HuH-7 (cell line): ENCODE data around the gene RNASE12.
"Not testable (repeated sequence)": the region's sequence is repeated elsewhere in the genome, so short reads cannot be mapped to it uniquely, and the experiment has no call there.

Experiments
- DNase-seq: peaks from one replicate; pipeline ENCODE4 v3.0.0; 2011; ENCODE audit warnings: low spot score

Gene RNASE12

GRCh38 chr14:20578784-20579502, 12.2 kb downstream of the RNASE12 start:
- no peak for DNase-seq

DNA sequence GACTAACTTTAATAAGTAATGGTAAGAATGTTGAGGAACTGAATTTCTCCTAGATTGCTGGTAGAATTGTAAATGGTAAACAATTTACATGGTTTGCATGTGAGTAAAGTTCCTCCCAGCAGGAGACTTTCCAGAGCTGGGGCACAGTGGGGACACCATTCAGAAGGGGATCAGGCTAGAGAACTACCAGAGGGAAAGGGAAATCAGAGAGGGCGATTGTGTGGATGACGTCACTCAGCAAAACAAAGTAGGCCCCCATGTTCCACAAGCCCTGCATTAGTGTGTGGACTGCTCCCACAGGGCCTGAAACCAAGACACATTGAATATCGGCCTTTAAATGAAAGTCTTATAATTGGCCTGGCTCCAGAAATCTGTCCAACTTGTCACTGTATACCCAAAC, 12.9 kb downstream of the RNASE12 start:
- DNase-seq = no peak

- DNase-seq = not testable (repeated sequence)
Observed at GRCh38 chr14:20572382-20572990, 18.7 kb downstream of the RNASE12 start.

GRCh38 chr14:20570720-20571119, 20.5 kb downstream of the RNASE12 start:
- DNase-seq = not testable (repeated sequence)

- DNase-seq = not testable (repeated sequence)
Observed at GRCh38 chr14:20569865-20570264, 21.3 kb downstream of the RNASE12 start.

DNA sequence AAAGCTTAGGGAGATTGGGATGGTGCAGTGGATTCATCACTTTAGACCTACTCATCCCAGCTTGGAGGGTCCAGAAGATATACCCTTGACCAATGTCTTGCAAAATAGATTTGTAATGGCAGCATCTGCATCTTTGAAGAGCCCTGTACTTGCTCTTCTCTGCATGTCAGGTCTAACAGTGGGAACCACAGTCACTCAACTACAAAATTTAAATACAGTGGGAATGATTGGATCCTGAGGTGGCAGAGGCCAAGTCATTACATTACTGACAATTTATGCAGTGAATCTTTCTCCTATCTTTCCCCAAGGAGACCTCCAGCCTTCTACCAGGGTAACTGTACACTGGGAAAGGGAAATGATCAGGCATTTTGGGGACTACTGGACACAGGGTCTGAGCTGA, 22.1 kb downstream of the RNASE12 start:
- no peak for DNase-seq

DNA sequence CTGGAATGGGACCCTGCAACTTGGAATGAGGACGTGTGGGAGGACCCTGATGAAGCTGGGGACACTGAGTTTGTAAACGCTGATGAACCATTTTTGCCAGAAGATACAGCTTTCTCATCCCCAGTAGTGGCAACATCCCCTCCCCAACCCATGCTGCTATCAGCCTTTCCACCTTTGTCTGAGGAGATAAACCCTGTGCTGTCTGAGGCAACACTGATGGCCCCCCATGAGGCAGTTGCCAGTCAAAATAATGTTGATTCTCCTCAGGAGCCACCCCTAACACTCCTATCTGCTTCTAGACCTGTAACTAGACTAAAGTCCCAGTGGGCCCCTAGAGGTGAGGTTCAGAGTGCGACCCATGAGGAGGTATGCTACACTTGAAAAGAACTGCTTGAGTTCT, 22.8 kb downstream of the RNASE12 start:
- no peak for DNase-seq

DNA sequence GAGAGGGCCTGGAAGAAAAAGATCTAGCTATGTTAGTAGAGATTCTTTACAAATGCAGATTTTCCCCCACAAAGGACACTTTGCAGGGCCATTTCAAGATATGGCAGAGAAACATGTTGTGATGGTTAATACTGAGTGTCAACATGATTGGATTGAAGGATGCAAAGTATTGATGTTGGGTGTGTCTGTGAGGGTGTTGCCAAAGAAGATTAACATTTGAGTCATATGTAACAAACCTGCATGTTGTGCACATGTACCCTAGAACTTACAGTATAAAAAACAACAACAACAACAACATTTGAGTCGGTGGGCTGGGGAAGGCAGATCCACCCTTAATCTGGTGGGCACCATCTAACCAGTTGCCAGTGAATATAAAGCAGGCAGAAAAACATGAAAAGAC, 24.0 kb downstream of the RNASE12 start:
- DNase-seq = not testable (repeated sequence)

DNA sequence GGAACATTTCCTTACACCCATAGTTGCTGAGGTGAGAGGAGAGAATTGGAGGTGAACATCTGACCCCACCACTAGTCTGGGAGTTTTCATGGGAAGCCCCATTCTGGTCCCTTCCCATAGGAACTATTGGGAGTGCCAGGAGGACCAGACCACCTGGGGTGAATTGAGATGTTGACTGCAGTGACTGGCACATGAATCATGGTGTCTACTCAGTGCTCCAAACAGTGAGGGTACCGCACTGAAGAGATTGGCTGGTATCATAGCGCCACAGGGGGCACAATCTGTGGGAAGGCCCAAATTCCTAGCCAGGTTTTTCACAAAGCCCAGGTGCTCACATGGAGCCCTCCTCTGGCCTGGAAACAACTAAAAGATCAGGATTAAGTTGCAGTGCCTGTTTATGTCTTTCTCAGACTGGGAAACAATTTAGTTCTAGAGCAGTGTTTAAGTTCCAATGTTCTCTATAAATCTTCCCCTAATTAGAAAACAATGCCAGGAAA, 26.6 kb downstream of the RNASE12 start:
- no peak for DNase-seq

- no peak for DNase-seq
Observed at GRCh38 chr14:20563971-20564370, 27.2 kb downstream of the RNASE12 start.

- DNase-seq = no peak
Observed at GRCh38 chr14:20560961-20561360, 30.2 kb downstream of the RNASE12 start, which contains the start of gene RNASE9. TSS of gene RNASE9 (minus strand) at chr14:20561047.

GRCh38 chr14:20559461-20559904, 31.7 kb downstream of the RNASE12 start:
- no peak for DNase-seq

DNA sequence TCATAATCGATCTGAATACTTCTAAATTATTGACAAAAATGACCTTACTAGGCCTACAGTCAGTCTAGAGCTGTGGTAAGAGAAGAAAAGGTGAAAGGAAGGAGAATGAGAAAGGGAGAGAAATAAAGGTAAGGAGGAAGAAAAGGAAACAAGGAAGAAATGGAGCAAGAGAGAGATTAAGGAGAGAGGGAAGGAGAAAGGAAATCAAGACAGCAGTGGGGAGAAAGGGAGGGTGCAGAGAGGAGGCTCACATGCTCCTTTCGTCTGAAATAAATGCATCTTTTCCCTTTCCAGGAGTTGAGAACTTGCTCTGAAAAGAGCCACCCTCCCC, 34.0 kb downstream of the RNASE12 start:
- no peak for DNase-seq

DNA sequence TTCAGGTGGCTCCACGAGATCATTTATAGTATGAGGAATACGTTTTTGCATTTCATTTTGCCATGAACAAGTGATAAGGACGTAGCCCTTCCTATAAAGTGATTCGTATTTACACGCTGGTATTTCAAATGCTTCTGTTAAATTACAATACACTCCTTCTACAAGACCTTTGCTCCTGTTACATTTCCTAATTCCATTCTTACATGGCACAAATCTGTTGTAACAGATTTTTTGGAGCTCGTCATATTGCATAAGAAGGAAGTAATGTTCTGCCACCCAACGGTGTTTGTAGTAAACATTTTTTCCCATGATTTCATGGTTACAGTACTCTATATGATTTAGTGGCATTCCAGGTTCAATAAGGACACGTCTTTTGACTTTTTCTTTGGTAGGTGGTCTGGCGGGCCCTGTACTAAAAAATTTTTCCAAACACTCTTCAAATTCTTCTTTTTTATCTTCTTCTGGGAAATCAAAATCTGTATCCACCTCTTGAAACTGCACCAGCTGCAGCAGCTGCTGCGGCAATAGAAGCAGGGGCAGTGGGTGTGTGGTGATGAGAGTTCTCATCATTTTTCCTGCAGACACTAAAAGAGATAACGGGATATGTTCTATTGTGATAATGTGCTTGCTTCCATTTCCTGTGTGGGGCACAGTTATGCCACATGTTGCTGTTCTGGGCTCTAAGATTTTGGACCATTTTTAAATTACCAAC, 34.5 kb downstream of the RNASE12 start:
- no peak for DNase-seq

GRCh38 chr14:20555845-20556244, 35.3 kb downstream of the RNASE12 start:
- DNase-seq = no peak

GRCh38 chr14:20553024-20553423, 38.2 kb downstream of the RNASE12 start:
- no peak for DNase-seq

- DNase-seq = no peak
Observed at GRCh38 chr14:20551606-20552005, 39.6 kb downstream of the RNASE12 start.

DNA sequence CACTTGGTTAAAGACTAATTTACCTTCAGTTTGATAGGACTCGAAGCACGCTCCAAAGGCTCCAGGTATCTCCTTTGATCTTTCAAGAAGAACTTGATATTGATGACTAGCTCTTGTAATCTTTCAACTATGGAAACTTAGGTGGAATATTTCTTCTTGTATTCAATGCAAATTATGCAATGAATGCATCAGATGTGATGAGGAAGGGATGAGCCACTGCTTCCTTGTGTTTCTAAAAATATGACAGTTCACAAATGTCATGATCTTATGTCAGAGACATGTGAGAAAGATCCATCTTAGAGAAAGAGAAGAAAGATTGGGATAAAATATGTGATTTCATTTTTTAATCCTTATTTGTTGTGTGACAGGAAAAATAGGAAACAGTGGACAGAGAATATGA, 40.2 kb downstream of the RNASE12 start:
- no peak for DNase-seq

DNA sequence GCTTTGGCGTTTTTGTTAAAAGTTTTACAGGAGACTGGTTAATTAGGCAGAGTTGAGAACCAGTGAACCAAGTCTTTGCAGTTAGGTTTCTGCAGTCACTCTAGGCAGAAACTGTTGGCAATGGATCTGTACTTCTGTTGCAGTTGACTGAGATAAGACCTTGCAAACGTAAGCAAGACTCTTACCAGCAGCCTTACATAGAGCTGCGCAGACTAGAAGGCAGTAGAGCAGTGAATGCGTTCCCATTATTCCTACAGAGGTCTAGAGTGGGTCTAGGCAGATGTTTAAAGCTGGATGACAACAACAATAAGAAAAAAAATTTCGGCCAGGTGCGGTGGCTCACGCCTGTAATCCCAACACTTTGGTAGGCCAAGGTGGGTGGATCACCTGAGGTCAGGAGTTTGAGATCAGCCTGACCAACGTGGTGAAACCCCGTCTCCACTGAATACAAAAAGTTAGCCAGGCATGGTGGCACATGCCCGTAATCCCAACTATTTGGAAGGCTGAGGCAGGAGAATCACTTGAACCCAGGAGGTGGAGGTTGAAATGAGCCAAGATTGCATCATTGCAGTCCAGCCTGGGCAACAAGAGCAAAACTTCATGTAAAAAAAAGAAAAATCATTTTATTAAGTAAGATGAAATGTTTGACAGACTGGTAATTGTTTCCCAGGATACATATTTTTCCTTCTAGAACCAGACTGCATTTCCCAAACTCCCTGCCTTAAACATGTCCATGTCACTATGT, 42.6 kb downstream of the RNASE12 start:
- DNase-seq = no peak

GRCh38 chr14:20546877-20547276, 44.3 kb downstream of the RNASE12 start:
- no peak for DNase-seq
